ENCODE results near the gene LAMA4. TPM values are rescaled to one million over a fixed set of nuclear protein-coding genes. Genes with fewer than 3 reads are reported as not detected.
A peak's percentile ranks its signal among the peaks of the same experiment; 100 is the strongest.

LAMA4 gene
- total RNA-seq, 2 experiments from 2014 or later, result 0.09 TPM; not detected in 1

DNA sequence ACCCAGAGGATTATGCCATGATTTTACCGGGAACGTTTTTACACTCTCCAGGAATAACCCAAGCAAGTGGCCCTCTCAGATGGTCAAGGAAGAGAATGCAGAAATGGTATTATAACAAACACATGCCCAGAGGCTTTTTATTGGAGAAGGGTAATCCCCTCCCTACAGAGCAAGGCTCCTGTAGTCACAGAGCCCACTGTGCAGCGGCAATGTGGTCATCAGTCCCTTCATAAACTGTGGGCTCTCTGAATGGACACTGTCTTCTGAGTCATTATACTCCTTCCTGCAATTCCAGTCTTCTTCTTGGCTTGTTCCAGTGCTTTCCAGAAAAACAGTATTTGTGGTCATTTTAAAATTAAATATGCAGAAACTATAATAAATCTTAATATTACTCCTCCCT, 74.7 kb downstream of the LAMA4 start:
- Mint-ChIP-seq H3K36me3 (ENCODE audit: low read depth) (no peaks in the 10 kb centered on the region), H3K27me3 (peaks cover 8% of the 10 kb centered on the region), H3K27ac (no peak overlapping the region), H3K4me3 (no peak overlapping the region), H3K9me3 (ENCODE audit: low read depth) (no peaks in the 10 kb centered on the region), H3K4me1 (no peaks in the 10 kb centered on the region)
- POLR2A ChIA-PET, result no interaction called here
- DNase-seq (no peak), ATAC-seq (no peak)
- intact Hi-C loops (cut with DNase I, micrococcal nuclease), result loop anchor here (1.0 to 2.0 kb wide), 5 partner anchors 133 to 1729 kb away; no protein-coding TSS in a partner anchor
- CTCF ChIA-PET, result interaction anchor here (0.6 to 2.8 kb wide), 44 partner anchors 8 to 1730 kb away, joined by 3 to 83 read pairs (median 4); partner anchors contain the start of genes FAM229B, LAMA4 and TUBE1

DNA sequence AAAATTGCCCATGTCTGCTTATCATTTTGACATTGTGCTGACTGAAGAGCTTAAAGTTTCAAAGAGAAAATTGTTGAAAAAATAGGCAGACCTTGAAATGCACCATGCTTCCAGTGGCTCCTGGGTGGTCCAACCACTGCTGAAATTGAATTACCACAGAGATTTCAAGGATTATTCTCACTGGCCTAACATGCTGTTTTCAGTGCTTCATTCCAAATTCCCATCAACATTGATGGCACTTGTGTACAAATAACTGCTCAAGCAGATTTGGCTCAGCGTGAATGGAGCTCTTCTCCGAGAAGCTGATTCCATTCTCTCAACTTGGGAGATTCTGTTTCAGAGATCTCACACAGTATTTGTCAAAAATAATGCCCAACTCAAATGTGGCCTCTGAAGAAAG, 75.5 kb downstream of the LAMA4 start:
- ATAC-seq, result no peak
- intact Hi-C loops (cut with DNase I, micrococcal nuclease), result no loop called here
- POLR2A ChIA-PET, result no interaction called here
- no peaks in the 10 kb centered on the region for H3K36me3 Mint-ChIP-seq (ENCODE audit: low read depth)
- DNase-seq, result no peak
- no peaks in the 10 kb centered on the region for H3K9me3 Mint-ChIP-seq (ENCODE audit: low read depth)
- CTCF ChIA-PET, result interaction anchor here (0.7 to 1.4 kb wide), 8 partner anchors 13 to 1704 kb away, joined by 3 to 13 read pairs (median 4); no protein-coding TSS in a partner anchor
- no peaks in the 10 kb centered on the region for H3K4me1 Mint-ChIP-seq
- no peak overlapping the region for H3K27ac Mint-ChIP-seq
- no peak overlapping the region for H3K4me3 Mint-ChIP-seq
- peaks cover 8% of the 10 kb centered on the region for H3K27me3 Mint-ChIP-seq

DNA sequence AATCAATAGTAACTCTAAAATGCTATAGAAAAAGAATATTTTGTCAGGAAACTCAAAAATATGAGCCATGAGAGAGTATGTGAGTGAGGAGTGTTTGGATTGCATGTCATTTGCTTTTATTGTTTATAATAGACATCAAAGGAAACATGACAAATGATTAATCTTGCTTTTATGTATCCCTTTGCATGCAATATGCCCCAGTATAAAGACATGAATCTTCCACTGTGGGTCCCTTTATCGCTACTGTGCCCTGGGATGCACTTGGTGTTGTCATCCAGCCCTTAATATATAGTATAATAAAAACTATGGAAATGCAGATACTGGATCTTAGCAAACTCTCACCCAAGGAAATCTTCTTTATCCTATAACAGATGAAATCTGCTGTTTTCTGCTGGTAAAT, 77.3 kb downstream of the LAMA4 start:
- no peaks in the 10 kb centered on the region for H3K4me1 Mint-ChIP-seq
- ATAC-seq (no peak), DNase-seq (no peak)
- H3K4me3 Mint-ChIP-seq, result no peak overlapping the region
- ChIA-PET POLR2A (interaction anchor here (0.6 kb wide), 1 partner anchor 89 kb away, joined by 3 read pairs; no protein-coding TSS in a partner anchor), CTCF (interaction anchor here (1.0 to 4.5 kb wide), 3 partner anchors 13 to 134 kb away, joined by 3 to 31 read pairs (median 16); no protein-coding TSS in a partner anchor)
- no peaks in the 10 kb centered on the region for H3K36me3 Mint-ChIP-seq (ENCODE audit: low read depth)
- intact Hi-C loops (cut with DNase I, micrococcal nuclease), result no loop called here
- H3K9me3 Mint-ChIP-seq (ENCODE audit: low read depth), result no peaks in the 10 kb centered on the region
- H3K27ac Mint-ChIP-seq, result no peak overlapping the region
- H3K27me3 Mint-ChIP-seq, result peaks cover 6% of the 10 kb centered on the region

DNA sequence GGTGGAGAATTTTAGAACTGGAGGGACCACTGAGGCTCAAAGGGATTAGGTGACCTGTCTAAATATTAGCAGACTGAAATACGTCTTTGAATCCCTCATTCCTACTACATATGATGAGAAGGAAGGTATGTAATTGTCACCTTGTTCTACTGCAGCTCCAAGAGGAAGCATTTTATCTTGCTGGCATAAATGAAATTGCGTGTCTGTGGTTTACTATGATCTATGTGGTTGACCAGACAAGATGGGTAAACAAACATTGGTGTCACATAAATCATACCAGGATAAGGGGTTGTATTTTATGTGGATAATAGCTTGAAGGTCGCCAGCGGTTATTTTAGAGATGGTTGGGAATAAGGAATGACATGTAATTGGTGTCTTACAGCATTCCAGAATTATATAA, 78.2 kb downstream of the LAMA4 start:
- no peaks in the 10 kb centered on the region for H3K36me3 Mint-ChIP-seq (ENCODE audit: low read depth)
- no peaks in the 10 kb centered on the region for H3K9me3 Mint-ChIP-seq (ENCODE audit: low read depth)
- no peaks in the 10 kb centered on the region for H3K4me1 Mint-ChIP-seq
- intact Hi-C loops (cut with DNase I, micrococcal nuclease), result no loop called here
- H3K27ac Mint-ChIP-seq, result no peak overlapping the region
- peaks cover 10% of the 10 kb centered on the region for H3K27me3 Mint-ChIP-seq
- no peak for DNase-seq
- H3K4me3 Mint-ChIP-seq, result no peak overlapping the region
- ATAC-seq, result no peak
- ChIA-PET POLR2A (no interaction called here), CTCF (interaction anchor here (0.6 to 4.5 kb wide), 5 partner anchors 9 to 135 kb away, joined by 3 to 31 read pairs (median 3); no protein-coding TSS in a partner anchor)

DNA sequence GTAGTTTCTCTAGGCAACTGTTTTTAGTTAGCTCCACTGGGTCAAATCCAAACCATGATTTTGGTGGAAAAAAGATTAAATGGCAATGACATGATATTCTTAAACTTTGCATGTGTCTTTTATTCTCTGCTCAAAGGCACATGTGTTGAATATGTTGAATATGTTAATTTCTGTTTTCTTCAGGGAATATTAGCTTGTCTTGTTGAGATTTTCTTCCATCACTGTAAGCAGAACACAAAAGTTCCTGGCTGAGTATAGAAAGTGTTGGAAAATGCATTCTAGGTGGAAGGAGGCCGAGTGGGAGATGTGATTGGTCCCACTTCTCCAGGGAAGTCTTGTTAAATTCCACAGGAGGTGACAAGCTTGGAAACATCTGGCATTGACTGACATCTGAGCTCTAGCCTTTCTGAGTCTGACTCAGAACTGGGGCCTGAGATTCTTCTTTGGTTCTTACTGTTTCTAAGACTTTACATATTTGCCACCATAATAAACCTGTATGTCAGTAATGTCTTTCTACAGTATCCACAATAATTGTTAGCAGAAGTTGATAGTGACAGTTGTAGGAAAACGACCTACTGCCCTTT, 81.1 kb downstream of the LAMA4 start:
- intact Hi-C loops (cut with DNase I, micrococcal nuclease), result no loop called here
- ChIA-PET POLR2A (no interaction called here), CTCF (interaction anchor here (0.6 to 4.5 kb wide), 6 partner anchors 10 to 138 kb away, joined by 3 to 31 read pairs (median 3); no protein-coding TSS in a partner anchor)
- no peak for ATAC-seq
- H3K27ac Mint-ChIP-seq, result no peak overlapping the region
- H3K27me3 Mint-ChIP-seq, result peaks cover 23% of the 10 kb centered on the region
- H3K36me3 Mint-ChIP-seq (ENCODE audit: low read depth), result no peaks in the 10 kb centered on the region
- H3K9me3 Mint-ChIP-seq (ENCODE audit: low read depth), result no peaks in the 10 kb centered on the region
- no peak overlapping the region for H3K4me3 Mint-ChIP-seq
- no peaks in the 10 kb centered on the region for H3K4me1 Mint-ChIP-seq
- no peak for DNase-seq

DNA sequence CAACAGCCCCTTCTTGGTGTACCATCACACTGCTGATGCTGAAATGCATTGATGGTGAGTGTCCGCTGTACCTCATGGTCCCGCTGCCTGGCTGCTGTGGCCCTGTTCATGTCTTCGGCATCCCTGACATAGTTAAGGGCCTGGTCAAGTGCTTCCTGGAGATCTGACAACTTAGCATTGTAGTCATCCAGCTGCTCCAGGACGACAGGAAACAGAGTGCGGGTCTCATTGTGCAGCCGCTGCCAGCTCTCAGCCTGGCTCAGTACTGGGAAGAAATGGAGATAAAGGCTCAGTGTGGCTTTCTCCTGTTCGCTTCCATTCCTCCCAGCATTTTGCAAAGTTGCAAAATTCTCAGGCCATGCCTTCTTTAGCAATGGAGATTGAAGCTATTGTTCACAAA, 81.8 kb downstream of the LAMA4 start:
- H3K27ac Mint-ChIP-seq, result no peak overlapping the region
- ATAC-seq (no peak), DNase-seq (no peak)
- H3K27me3 Mint-ChIP-seq, result peaks cover 23% of the 10 kb centered on the region
- H3K36me3 Mint-ChIP-seq (ENCODE audit: low read depth), result no peaks in the 10 kb centered on the region
- no peaks in the 10 kb centered on the region for H3K4me1 Mint-ChIP-seq
- ChIA-PET CTCF (interaction anchor here (0.6 to 4.5 kb wide), 7 partner anchors 8 to 1031 kb away, joined by 3 to 31 read pairs (median 4); no protein-coding TSS in a partner anchor), POLR2A (no interaction called here)
- intact Hi-C loops (cut with DNase I, micrococcal nuclease), result no loop called here
- H3K4me3 Mint-ChIP-seq, result no peak overlapping the region
- H3K9me3 Mint-ChIP-seq (ENCODE audit: low read depth), result no peaks in the 10 kb centered on the region

DNA sequence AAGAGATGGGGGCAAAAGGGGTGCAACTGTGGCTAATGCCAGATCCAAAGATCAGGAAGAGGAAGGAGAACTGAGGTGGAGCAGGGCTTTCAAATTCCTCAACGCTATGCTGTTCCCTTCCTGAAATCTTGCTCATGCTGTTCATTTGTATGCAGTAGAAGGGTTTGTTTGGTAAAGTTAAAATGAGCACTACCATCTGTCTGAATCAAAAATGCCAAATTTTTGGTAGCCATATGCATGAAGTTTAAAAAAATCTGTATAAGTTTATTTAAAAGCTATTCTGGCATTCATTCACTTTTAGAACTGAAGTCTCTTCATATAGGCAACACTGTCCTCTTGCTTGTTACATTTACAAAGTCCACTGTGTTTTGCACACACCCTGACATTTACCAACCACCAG, 84.8 kb downstream of the LAMA4 start:
- H3K9me3 Mint-ChIP-seq (ENCODE audit: low read depth), result no peaks in the 10 kb centered on the region
- no peak for ATAC-seq
- DNase-seq, result no peak
- peaks cover 31% of the 10 kb centered on the region for H3K27me3 Mint-ChIP-seq
- CTCF ChIA-PET, result no interaction called here
- H3K4me1 Mint-ChIP-seq, result no peaks in the 10 kb centered on the region
- H3K27ac Mint-ChIP-seq, result no peak overlapping the region
- no peaks in the 10 kb centered on the region for H3K36me3 Mint-ChIP-seq (ENCODE audit: low read depth)
- no peak overlapping the region for H3K4me3 Mint-ChIP-seq
- POLR2A ChIA-PET, result no interaction called here
- intact Hi-C loops (cut with DNase I, micrococcal nuclease), result loop anchor here in 1 of 2 experiments (10.0 kb wide), 1 partner anchor 455 kb away; no protein-coding TSS in a partner anchor

DNA sequence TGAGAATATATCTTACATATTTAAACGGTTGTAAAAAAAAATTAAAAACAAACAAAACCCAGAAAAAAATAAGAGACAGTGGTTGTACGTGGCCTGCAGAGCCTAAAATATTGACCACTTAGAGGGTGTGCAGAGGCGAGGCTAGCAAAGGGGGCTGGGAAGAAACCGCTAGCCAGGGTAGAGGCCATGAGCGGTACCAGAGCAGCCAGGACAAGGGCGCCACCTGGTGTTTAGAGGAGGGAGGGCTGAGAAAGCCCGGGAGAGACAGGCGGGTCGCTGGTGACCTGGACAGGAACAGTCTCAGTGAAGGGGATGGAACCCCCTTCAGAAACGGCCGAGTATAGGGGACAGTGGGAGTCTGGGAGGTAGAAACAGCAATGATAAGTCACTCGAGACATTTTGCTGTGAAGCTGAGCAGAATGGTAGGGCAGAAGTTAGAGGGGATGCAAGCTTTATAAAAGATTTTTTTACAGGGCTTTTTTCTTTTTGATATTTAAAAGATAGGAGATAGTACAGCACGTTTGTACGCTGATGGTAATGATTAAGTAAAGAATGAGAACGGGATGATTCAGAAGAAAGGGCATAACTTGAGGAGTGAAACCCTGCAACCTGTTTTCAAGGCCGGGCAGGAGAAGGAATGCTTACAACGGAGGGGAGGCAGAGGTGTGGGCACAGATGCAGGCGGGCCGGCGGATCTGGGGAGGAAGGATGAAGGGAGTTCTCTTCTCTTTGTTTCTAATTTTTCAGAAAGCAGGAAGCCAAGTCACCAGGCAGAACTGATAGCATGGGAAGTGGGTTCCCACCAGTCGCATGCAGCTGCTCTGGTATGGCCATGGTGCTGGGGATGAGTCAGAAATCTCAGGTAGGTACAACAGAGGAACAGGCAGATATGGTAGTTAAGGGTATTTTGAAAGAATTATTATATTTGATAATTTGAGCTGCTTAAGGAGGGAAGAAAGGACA, 90.8 kb downstream of the LAMA4 start:
- DNase-seq (peak; percentile 90), ATAC-seq (peak; percentile 98)
- Mint-ChIP-seq H3K27ac (peak overlapping the region; percentile 51), H3K4me3 (peak overlapping the region; percentile 43), H3K36me3 (ENCODE audit: low read depth) (no peaks in the 10 kb centered on the region), H3K4me1 (peaks cover 16% of the 10 kb centered on the region), H3K9me3 (ENCODE audit: low read depth) (no peaks in the 10 kb centered on the region), H3K27me3 (peaks cover 35% of the 10 kb centered on the region)
- CTCF ChIA-PET, result interaction anchor here (0.6 to 8.3 kb wide), 38 partner anchors 9 to 905 kb away, joined by 3 to 101 read pairs (median 4); partner anchors contain the start of genes FAM229B and TUBE1
- POLR2A ChIA-PET, result interaction anchor here (1.3 kb wide), 1 partner anchor 76 kb away, joined by 4 read pairs; the partner anchor contains the start of genes FAM229B and TUBE1
- intact Hi-C loops (cut with DNase I, micrococcal nuclease), result loop anchor here (1.0 to 10.0 kb wide), 3 partner anchors 76 to 904 kb away; partner anchors contain the start of genes FAM229B (in 2 of the 2) and TUBE1 (in 2 of the 2)

DNA sequence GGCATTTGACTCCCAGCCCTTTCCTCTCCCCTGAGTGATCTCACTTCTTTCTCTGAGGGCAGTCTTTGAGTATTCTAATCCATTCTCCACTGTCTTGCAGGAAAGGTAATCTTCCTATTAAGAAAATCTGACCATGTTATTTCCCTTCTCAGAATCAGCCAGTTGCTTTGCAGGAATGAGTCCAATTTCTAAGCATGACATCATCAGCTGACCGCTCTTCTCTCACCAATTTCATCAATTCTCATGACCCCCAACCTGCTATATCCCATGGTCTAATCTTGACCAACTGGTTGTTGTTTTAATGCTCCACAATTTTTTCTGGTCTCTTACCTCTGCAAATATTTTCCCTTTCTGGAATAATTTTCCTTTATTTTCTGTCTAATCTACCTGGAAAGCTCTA, 93.6 kb downstream of the LAMA4 start:
- DNase-seq (no peak), ATAC-seq (no peak)
- Mint-ChIP-seq H3K4me1 (peaks cover 22% of the 10 kb centered on the region), H3K36me3 (ENCODE audit: low read depth) (no peaks in the 10 kb centered on the region), H3K4me3 (no peak overlapping the region), H3K27ac (no peak overlapping the region), H3K27me3 (peaks cover 36% of the 10 kb centered on the region), H3K9me3 (ENCODE audit: low read depth) (no peaks in the 10 kb centered on the region)
- ChIA-PET POLR2A (no interaction called here), CTCF (interaction anchor here (0.8 to 8.3 kb wide), 4 partner anchors 19 to 116 kb away, joined by 3 to 101 read pairs (median 4); partner anchors contain the start of genes FAM229B and TUBE1)
- intact Hi-C loops (cut with DNase I, micrococcal nuclease), result loop anchor here in 1 of 2 experiments (10.0 kb wide), 1 partner anchor 446 kb away; no protein-coding TSS in a partner anchor

DNA sequence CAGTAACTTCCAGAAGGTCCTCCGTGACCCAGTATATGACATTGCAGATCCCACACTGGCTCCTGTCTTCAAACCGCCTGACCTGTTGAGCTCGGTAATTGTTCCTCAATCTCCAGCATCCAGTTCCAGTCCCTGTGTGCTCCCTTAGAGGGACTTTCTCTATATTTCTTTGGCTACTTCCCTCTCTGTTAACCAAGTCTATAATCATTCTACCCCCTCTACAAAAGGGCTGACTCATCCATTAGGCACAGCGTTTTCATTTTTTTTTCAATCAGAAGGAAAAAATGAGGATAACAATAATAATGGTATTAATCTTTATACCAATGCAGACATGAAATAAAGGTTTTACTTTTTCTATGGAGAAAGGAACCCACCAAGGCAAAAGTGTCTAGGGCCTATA, 97.7 kb downstream of the LAMA4 start:
- CTCF ChIA-PET, result interaction anchor here (0.8 to 1.2 kb wide), 2 partner anchors 9 to 33 kb away, joined by 3 read pairs; no protein-coding TSS in a partner anchor
- H3K4me1 Mint-ChIP-seq, result peaks cover 24% of the 10 kb centered on the region
- no peak for DNase-seq
- H3K36me3 Mint-ChIP-seq (ENCODE audit: low read depth), result no peaks in the 10 kb centered on the region
- intact Hi-C loops (cut with DNase I, micrococcal nuclease), result no loop called here
- H3K9me3 Mint-ChIP-seq (ENCODE audit: low read depth), result no peaks in the 10 kb centered on the region
- no peak overlapping the region for H3K27ac Mint-ChIP-seq
- ATAC-seq, result no peak
- H3K27me3 Mint-ChIP-seq, result peaks cover 27% of the 10 kb centered on the region
- POLR2A ChIA-PET, result no interaction called here
- H3K4me3 Mint-ChIP-seq, result no peak overlapping the region

DNA sequence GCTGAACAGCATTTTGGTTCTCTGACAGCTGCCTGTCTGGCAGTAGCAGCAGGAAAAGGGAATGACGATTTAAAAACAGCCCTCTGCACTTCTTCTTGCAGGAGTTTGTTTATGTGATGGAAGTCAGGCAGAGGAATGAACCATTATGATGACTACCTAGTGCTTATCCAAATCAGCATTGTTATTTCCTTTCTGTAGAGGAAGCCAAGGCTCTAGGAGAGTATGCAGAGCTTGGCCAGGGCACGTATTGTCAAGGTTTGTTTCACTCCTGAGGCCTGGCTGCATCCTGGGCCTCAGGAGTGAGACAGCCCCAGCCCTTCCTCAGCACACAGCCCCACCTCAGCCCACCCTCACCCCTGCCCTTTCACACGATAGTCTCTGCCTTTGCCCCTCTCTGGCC, 98.5 kb downstream of the LAMA4 start:
- DNase-seq, result no peak
- CTCF ChIA-PET, result interaction anchor here (1.2 kb wide), 1 partner anchor 33 kb away, joined by 3 read pairs; no protein-coding TSS in a partner anchor
- peaks cover 24% of the 10 kb centered on the region for H3K4me1 Mint-ChIP-seq

More for the DNA sequence above, 98.5 kb downstream of the LAMA4 start:
- no peaks in the 10 kb centered on the region for H3K36me3 Mint-ChIP-seq (ENCODE audit: low read depth)
- intact Hi-C loops (cut with DNase I, micrococcal nuclease), result loop anchor here (2.0 kb wide), 1 partner anchor 69 kb away; the partner anchor contains the start of genes FAM229B (in 2 of the 2) and TUBE1 (in 2 of the 2)
- ATAC-seq, result no peak
- H3K27ac Mint-ChIP-seq, result peak overlapping the region; percentile 27
- H3K4me3 Mint-ChIP-seq, result no peak overlapping the region
- POLR2A ChIA-PET, result no interaction called here
- H3K9me3 Mint-ChIP-seq (ENCODE audit: low read depth), result no peaks in the 10 kb centered on the region
- H3K27me3 Mint-ChIP-seq, result peaks cover 23% of the 10 kb centered on the region
